Mesendoderm (in vitro differentiated cells): Measurements from ENCODE around the gene ITM2C.
A peak's percentile ranks its signal among the peaks of the same experiment; 100 is the strongest.

ENCODE experiments used
- DNase-seq: peaks from one replicate; pipeline ENCODE4 v3.0.0; 2013
- H2AK5ac ChIP-seq: 2 replicates; pipeline ENCODE4 v1.6.1; 2013; ENCODE audit warnings: low read length, inconsistent platforms
- H2BK120ac ChIP-seq: 2 replicates; pipeline ENCODE4 v1.6.1; 2013; ENCODE audit warnings: low read depth, mild to moderate bottlenecking, low read length, moderate library complexity, mixed read lengths
- H2BK15ac ChIP-seq: replicated peaks from 2 replicates; pipeline ENCODE4 v1.6.1; 2013; ENCODE audit warnings: low read depth, mild to moderate bottlenecking, moderate library complexity
- H2BK5ac ChIP-seq: 2 replicates; pipeline ENCODE4 v1.6.1; 2013; ENCODE audit warnings: low read length, inconsistent platforms
- H3K18ac ChIP-seq: 2 replicates; pipeline ENCODE4 v1.6.1; 2013; ENCODE audit warnings: mild to moderate bottlenecking, low read length, mixed read lengths
- H3K23ac ChIP-seq: one replicate; pipeline ENCODE4 v1.6.1; 2013; ENCODE audit warnings: low read length
- H3K27ac ChIP-seq: 2 replicates; pipeline ENCODE4 v1.5.1; 2013; ENCODE audit warnings: low read depth, mild to moderate bottlenecking, inconsistent platforms, low read length, moderate library complexity
- H3K27me3 ChIP-seq: 2 replicates; pipeline ENCODE4 v1.6.1; 2013; ENCODE audit warnings: low read length, control low read depth, mild to moderate bottlenecking, inconsistent platforms; ENCODE audit not compliant: insufficient read depth, poor library complexity
- H3K36me3 ChIP-seq: 2 replicates; pipeline ENCODE4 v1.6.1; 2013; ENCODE audit warnings: low read length, inconsistent platforms; ENCODE audit not compliant: control insufficient read depth, insufficient read depth
- H3K4ac ChIP-seq: one replicate; pipeline ENCODE4 v1.6.1; 2013; ENCODE audit warnings: low read depth, mild to moderate bottlenecking, low read length, moderate library complexity
- H3K4me1 ChIP-seq: 2 replicates; pipeline ENCODE4 v1.6.1; 2013; ENCODE audit warnings: low read depth, low read length, inconsistent platforms; ENCODE audit not compliant: control insufficient read depth
- H3K4me2 ChIP-seq: 2 replicates; pipeline ENCODE4 v1.6.1; 2013; ENCODE audit warnings: low read length
- H3K4me3 ChIP-seq: 2 replicates; pipeline ENCODE4 v1.5.1; 2013; ENCODE audit warnings: mild to moderate bottlenecking, low read length
- H3K56ac ChIP-seq: one replicate; pipeline ENCODE4 v1.6.1; 2013; ENCODE audit warnings: low read length
- H3K79me1 ChIP-seq: 2 replicates; pipeline ENCODE4 v1.6.1; 2013; ENCODE audit warnings: low read length, inconsistent platforms
- H3K79me2 ChIP-seq: 2 replicates; pipeline ENCODE4 v1.6.1; 2013; ENCODE audit warnings: mild to moderate bottlenecking, low read length; ENCODE audit not compliant: control insufficient read depth, insufficient read depth
- H3K9ac ChIP-seq: 2 replicates; pipeline ENCODE4 v1.6.1; 2013; ENCODE audit warnings: low read length, inconsistent platforms
- H4K5ac ChIP-seq: one replicate; pipeline ENCODE4 v1.6.1; 2013; ENCODE audit warnings: low read length
- H4K8ac ChIP-seq: one replicate; pipeline ENCODE4 v1.6.1; 2013; ENCODE audit warnings: low read depth, mild to moderate bottlenecking, control low read depth, low read length, moderate library complexity
- WGBS: extraction: QIAGEN DNeasy Blood & Tissue Kit; methylation state at CpG from one replicate; pipeline ENCODE4 v1.1.7; 2013; ENCODE audit warnings: low lambda C conversion rate, missing lambda C conversion rate; ENCODE audit not compliant: insufficient coverage; ENCODE audit errors: extremely low coverage; 5-methylcytosine and 5-hydroxymethylcytosine counted together

ITM2C gene

DNA sequence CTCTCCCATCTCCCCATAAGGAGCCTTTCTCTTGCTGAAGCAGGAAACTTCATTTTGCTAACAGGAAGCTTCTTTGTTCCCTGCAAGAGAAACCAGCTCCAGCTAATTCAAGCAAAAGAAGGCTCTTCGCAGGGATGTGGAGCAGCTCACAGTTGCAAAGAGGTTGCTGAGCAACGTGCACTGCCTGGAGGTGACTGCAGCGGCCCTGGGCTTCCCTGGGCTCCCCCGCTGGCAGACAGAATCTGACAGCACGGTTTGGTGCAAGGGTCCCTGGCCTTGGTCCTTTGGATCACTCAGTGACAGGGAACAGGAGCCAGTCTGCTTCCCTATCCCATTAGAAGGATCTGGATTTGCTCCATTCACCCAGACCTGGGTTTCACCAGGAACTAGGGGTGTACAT lies 34.5 kb downstream of the ITM2C start:
- H3K27me3 ChIP-seq, result no peaks in the 10 kb centered on the region
- no peak overlapping the region for H3K27ac ChIP-seq
- peak; percentile 42 for DNase-seq
- H4K8ac ChIP-seq, result no peak overlapping the region
- no peak overlapping the region for H2BK120ac ChIP-seq
- no peak overlapping the region for H2BK15ac ChIP-seq
- no peak overlapping the region for H3K4me2 ChIP-seq
- no peak overlapping the region for H3K56ac ChIP-seq
- no peak overlapping the region for H2BK5ac ChIP-seq
- WGBS, result no CpG with 5 or more reads among the region's 5 CpGs
- H3K4me1 ChIP-seq, result peaks cover 2% of the 10 kb centered on the region
- H3K18ac ChIP-seq, result no peak overlapping the region
- no peaks in the 10 kb centered on the region for H3K36me3 ChIP-seq
- H3K23ac ChIP-seq, result no peak overlapping the region
- no peaks in the 10 kb centered on the region for H3K79me1 ChIP-seq
- no peak overlapping the region for H3K4me3 ChIP-seq
- no peaks in the 10 kb centered on the region for H3K79me2 ChIP-seq
- no peak overlapping the region for H3K4ac ChIP-seq
- no peak overlapping the region for H2AK5ac ChIP-seq
- no peak overlapping the region for H4K5ac ChIP-seq
- H3K9ac ChIP-seq, result no peak overlapping the region

- Histone ChIP-seq H3K23ac (no peak overlapping the region), H3K4ac (no peak overlapping the region)
Observed at GRCh38 chr2:230899786-230900185, 35.0 kb downstream of the ITM2C start.

GRCh38 chr2:230900336-230900995 lies 35.7 kb downstream of the ITM2C start:
- H3K27ac ChIP-seq, result no peak overlapping the region
- no peak overlapping the region for H3K23ac ChIP-seq
- H3K36me3 ChIP-seq, result no peaks in the 10 kb centered on the region
- no peaks in the 10 kb centered on the region for H3K79me1 ChIP-seq
- H4K5ac ChIP-seq, result no peak overlapping the region
- DNase-seq, result no peak
- no peak overlapping the region for H3K18ac ChIP-seq
- no peaks in the 10 kb centered on the region for H3K79me2 ChIP-seq
- peaks cover 5% of the 10 kb centered on the region for H3K4me1 ChIP-seq
- WGBS, result no CpG with 5 or more reads among the region's 10 CpGs
- no peak overlapping the region for H3K4me2 ChIP-seq
- H3K4ac ChIP-seq, result no peak overlapping the region
- H2BK5ac ChIP-seq, result no peak overlapping the region
- H2BK15ac ChIP-seq, result no peak overlapping the region
- H2AK5ac ChIP-seq, result no peak overlapping the region
- no peak overlapping the region for H3K56ac ChIP-seq
- H2BK120ac ChIP-seq, result no peak overlapping the region
- no peak overlapping the region for H4K8ac ChIP-seq
- no peaks in the 10 kb centered on the region for H3K27me3 ChIP-seq
- H3K9ac ChIP-seq, result no peak overlapping the region
- no peak overlapping the region for H3K4me3 ChIP-seq

More at GRCh38 chr2:230899786-230900185, 35.0 kb downstream of the ITM2C start:
- H2BK120ac ChIP-seq, result no peak overlapping the region
- no peak overlapping the region for H3K27ac ChIP-seq
- H2AK5ac ChIP-seq, result no peak overlapping the region
- no peak for DNase-seq
- no peak overlapping the region for H3K18ac ChIP-seq
- no peak overlapping the region for H3K4me3 ChIP-seq
- no peak overlapping the region for H4K8ac ChIP-seq
- H3K79me1 ChIP-seq, result no peaks in the 10 kb centered on the region
- H3K56ac ChIP-seq, result no peak overlapping the region
- no peak overlapping the region for H4K5ac ChIP-seq
- H2BK15ac ChIP-seq, result no peak overlapping the region
- no peaks in the 10 kb centered on the region for H3K27me3 ChIP-seq
- H2BK5ac ChIP-seq, result no peak overlapping the region
- WGBS, result no CpG with 5 or more reads among the region's 4 CpGs
- peaks cover 2% of the 10 kb centered on the region for H3K4me1 ChIP-seq
- H3K9ac ChIP-seq, result no peak overlapping the region
- H3K79me2 ChIP-seq, result no peaks in the 10 kb centered on the region
- H3K4me2 ChIP-seq, result no peak overlapping the region
- H3K36me3 ChIP-seq, result no peaks in the 10 kb centered on the region

- Histone ChIP-seq H3K4ac (no peak overlapping the region), H3K79me2 (no peaks in the 10 kb centered on the region), H3K56ac (no peak overlapping the region), H2BK15ac (no peak overlapping the region), H3K36me3 (no peaks in the 10 kb centered on the region), H3K23ac (no peak overlapping the region), H4K8ac (no peak overlapping the region), H2AK5ac (no peak overlapping the region), H3K18ac (no peak overlapping the region), H4K5ac (no peak overlapping the region), H3K27ac (no peak overlapping the region), H3K4me3 (no peak overlapping the region), H2BK5ac (no peak overlapping the region), H3K79me1 (no peaks in the 10 kb centered on the region), H3K9ac (no peak overlapping the region), H3K27me3 (no peaks in the 10 kb centered on the region), H3K4me1 (peaks cover 10% of the 10 kb centered on the region), H3K4me2 (no peak overlapping the region), H2BK120ac (no peak overlapping the region)
- no CpG with 5 or more reads among the region's 5 CpGs for WGBS
- DNase-seq, result no peak
Observed at GRCh38 chr2:230901006-230901405, 36.3 kb downstream of the ITM2C start.

DNA sequence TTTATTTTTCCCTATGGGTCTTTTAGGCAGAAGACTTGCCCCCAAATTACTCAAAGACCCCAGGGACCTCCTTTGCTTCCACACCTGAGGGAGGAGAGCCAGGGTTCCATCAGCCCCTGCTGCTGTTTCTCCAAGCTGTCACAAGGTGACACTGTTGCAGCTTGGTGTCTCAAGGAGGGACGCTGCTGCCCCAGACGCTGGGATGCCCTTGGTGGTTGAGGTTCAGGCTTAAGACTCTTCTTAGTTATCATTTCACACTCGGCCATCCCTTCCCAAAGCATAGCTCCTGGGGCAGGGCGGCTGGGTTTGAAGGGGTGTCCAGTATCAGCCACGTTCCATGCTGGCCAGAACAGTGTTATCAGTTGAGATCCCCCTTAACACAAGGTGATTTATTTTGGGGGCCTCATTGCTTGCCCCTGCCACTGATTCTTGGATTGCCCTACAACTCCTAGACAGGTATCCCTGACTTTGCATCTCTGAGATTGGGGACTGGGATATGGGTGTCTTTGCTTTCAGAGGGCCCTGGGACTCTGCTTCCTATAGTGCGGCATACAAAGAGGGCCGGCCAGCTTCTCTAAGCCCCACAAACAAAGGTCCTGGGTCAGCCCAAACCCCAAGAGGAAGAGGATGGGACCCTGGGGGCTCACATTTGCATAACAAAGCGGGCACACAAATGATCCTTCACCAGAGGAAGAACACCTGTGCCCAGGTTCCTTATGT lies 37.6 kb downstream of the ITM2C start:
- no peaks in the 10 kb centered on the region for H3K79me1 ChIP-seq
- no peak overlapping the region for H2BK15ac ChIP-seq
- no peak overlapping the region for H3K4me3 ChIP-seq
- peak overlapping the region; percentile 57 for H3K56ac ChIP-seq
- no CpG with 5 or more reads among the region's 8 CpGs for WGBS
- DNase-seq, result peak; percentile 86
- no peak overlapping the region for H3K4me2 ChIP-seq
- H3K36me3 ChIP-seq, result no peaks in the 10 kb centered on the region
- H3K4me1 ChIP-seq, result peaks cover 11% of the 10 kb centered on the region
- no peaks in the 10 kb centered on the region for H3K27me3 ChIP-seq
- peak overlapping the region; percentile 26 for H3K9ac ChIP-seq
- no peak overlapping the region for H2BK5ac ChIP-seq
- no peak overlapping the region for H4K5ac ChIP-seq
- no peak overlapping the region for H3K18ac ChIP-seq
- H2BK120ac ChIP-seq, result no peak overlapping the region
- no peak overlapping the region for H3K4ac ChIP-seq
- no peaks in the 10 kb centered on the region for H3K79me2 ChIP-seq
- H4K8ac ChIP-seq, result no peak overlapping the region
- H3K23ac ChIP-seq, result no peak overlapping the region
- no peak overlapping the region for H2AK5ac ChIP-seq
- H3K27ac ChIP-seq, result no peak overlapping the region
